Effector memory CD8-positive, alpha-beta T cell (primary cell): Measurements from ENCODE around the gene REV3L.
"Not testable (repeated sequence)": the region's sequence is repeated elsewhere in the genome, so short reads cannot be mapped to it uniquely, and the experiment has no call there.

Experiments used
- ATAC-seq: fragments of 150-1000 bp; cut with Tn5 transposase; replicated peaks from 2 replicates; pipeline ENCODE4 v1.10.0; 2021; ENCODE audit warnings: mild to moderate bottlenecking, moderate library complexity
- DNase-seq, 3 experiments: peaks; one replicate each; pipeline ENCODE4 v3.0.0; 2021
- H3K27ac Mint-ChIP-seq, 2 donors: one replicate each; pipeline ENCODE4 v1.8.0; 2022; ENCODE audit warnings: mild to moderate bottlenecking in 2 of 2, mixed read lengths in 2 of 2, moderate library complexity in 2 of 2
- H3K27me3 Mint-ChIP-seq, 2 donors: one replicate each; pipeline ENCODE4 v1.8.0; 2022; ENCODE audit warnings: mixed read lengths in 2 of 2
- H3K36me3 Mint-ChIP-seq: one replicate; pipeline ENCODE4 v1.8.0; 2022; ENCODE audit warnings: mild to moderate bottlenecking, moderate library complexity, mixed read lengths; ENCODE audit not compliant: insufficient read depth
- H3K4me1 Mint-ChIP-seq, 2 donors: one replicate each; pipeline ENCODE4 v1.8.0; 2022; ENCODE audit warnings: low read depth in 2 of 2, mixed read lengths in 2 of 2
- H3K4me3 Mint-ChIP-seq, 2 donors: one replicate each; pipeline ENCODE4 v1.8.0; 2022; ENCODE audit warnings: mild to moderate bottlenecking in 2 of 2, mixed read lengths in 2 of 2, moderate library complexity in 2 of 2
- H3K9me3 Mint-ChIP-seq, 2 donors: one replicate each; pipeline ENCODE4 v1.8.0; 2022; ENCODE audit warnings: mixed read lengths in 2 of 2

REV3L gene

GRCh38 chr6:111484633-111484930 lies 1.6 kb upstream of the REV3L start:
- no peak for DNase-seq
- peak overlapping the region; percentile 96 to 98 for H3K27ac Mint-ChIP-seq
- H3K4me3 Mint-ChIP-seq: peak overlapping the region; percentile 90 to 97
- no peaks in the 10 kb centered on the region for H3K9me3 Mint-ChIP-seq
- ATAC-seq: no peak
- no peaks in the 10 kb centered on the region for H3K27me3 Mint-ChIP-seq
- peaks cover 36 to 46% of the 10 kb centered on the region in 2 donors for H3K4me1 Mint-ChIP-seq
- H3K36me3 Mint-ChIP-seq: peaks cover 29% of the 10 kb centered on the region

DNA sequence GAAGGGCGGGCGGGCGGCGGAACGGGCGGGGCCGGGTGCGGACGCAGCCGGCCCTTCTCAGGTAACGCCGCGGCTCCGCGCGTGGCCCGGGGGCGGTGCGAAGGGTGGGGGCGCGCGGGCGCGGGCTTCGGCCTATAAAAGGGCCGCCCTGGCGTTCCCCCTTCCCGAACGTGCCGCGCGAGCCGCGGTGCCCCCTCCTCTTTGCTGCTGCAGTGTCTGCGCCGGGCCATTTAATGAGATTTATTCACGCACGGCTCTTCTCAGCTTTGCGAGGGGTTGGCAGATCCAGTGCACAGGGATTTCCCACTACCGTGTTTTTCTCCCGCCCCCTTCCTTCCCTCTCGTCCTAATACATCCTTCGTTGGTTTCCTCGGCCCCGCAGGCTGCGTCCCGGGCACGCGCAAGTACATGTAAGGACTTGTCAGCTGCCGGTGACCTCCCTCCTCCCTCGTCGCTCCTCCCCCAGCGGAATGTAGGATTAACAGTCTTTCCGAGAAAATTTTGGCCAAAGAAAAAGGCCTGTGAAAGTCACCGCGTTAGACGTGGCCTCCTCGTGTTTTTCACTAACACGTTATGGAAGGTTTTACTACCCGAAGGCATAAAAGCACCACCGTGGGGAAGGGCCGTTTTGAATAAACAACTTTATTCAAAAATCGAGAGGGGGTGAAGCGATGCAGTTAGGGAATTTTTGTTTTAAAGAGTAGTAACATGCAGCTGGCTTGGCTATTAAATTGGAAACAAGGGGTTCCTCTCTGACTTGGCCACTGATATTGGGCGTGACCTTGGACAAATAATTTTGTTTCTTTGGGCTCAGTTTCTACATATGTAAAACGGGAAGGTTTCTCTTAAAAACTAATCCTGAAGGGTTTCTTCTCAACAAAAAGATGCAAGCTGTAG lies 966 bp upstream of the REV3L start:
- Mint-ChIP-seq H3K36me3 (peaks cover 32% of the 10 kb centered on the region), H3K4me3 (peak overlapping the region; percentile 90 to 97), H3K9me3 (no peaks in the 10 kb centered on the region), H3K4me1 (peaks cover 38 to 48% of the 10 kb centered on the region in 2 donors), H3K27me3 (no peaks in the 10 kb centered on the region), H3K27ac (peak overlapping the region; percentile 96 to 98)
- DNase-seq: peak in 1 of 3 experiments; percentile 80
- no peak for ATAC-seq

- Mint-ChIP-seq H3K36me3 (peaks cover 29% of the 10 kb centered on the region), H3K4me3 (peak overlapping the region; percentile 90 to 97), H3K4me1 (peaks cover 32 to 51% of the 10 kb centered on the region in 2 donors), H3K27me3 (no peaks in the 10 kb centered on the region), H3K9me3 (no peaks in the 10 kb centered on the region), H3K27ac (peak overlapping the region; percentile 96 to 98)
- DNase-seq (peak; percentile 24 to 32 (median 31)), ATAC-seq (peak; percentile 21)
Measured at GRCh38 chr6:111482188-111482958, 645 bp downstream of the REV3L start.

GRCh38 chr6:111481836-111482187 lies 1.2 kb downstream of the REV3L start:
- peak overlapping the region; percentile 90 to 97 for H3K4me3 Mint-ChIP-seq
- H3K9me3 Mint-ChIP-seq: no peaks in the 10 kb centered on the region
- H3K27ac Mint-ChIP-seq: peak overlapping the region; percentile 96 to 98
- ATAC-seq (no peak), DNase-seq (no peak)
- no peaks in the 10 kb centered on the region for H3K27me3 Mint-ChIP-seq
- peaks cover 29% of the 10 kb centered on the region for H3K36me3 Mint-ChIP-seq
- H3K4me1 Mint-ChIP-seq: peaks cover 31 to 51% of the 10 kb centered on the region in 2 donors

DNA sequence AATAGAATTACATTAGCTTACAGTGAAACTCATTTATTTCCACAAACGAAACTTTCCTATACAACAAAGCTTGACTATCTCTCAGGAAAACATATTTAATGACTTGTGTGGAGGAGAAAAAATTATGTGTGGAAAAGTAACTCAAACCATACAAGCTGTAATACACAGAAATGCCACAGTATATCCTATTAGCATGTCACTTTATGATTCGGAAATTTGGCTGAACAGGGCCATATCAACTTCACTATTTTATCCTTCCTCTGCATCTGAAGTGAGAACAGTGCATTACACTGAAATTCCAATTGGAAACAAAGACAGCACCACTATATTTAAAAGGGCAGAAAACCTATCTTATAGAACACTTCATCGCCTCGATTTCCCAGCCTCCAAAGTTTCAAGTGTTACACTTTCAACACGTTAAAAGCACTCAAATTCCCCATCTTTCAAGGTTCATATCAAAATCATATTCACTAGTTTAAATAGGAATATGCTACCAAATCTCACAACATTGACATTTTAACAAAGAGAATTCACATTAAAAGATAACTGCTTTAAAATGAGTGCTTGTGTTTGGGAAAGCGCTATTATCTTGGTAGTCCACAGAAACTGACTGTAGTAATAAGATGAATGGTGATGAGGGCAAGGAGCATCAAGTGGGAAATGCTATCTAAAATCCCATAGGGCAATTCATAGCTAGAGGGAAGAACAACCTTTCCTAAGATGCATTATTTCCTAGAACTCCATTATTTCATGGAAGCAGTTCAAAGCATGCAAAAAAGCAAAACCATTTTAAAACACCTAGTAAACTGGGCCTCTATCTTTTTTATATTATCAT lies 1.8 kb downstream of the REV3L start:
- peak overlapping the region; percentile 96 to 98 for H3K27ac Mint-ChIP-seq
- ATAC-seq (no peak), DNase-seq (no peak)
- H3K27me3 Mint-ChIP-seq: no peaks in the 10 kb centered on the region
- H3K4me3 Mint-ChIP-seq: peak overlapping the region; percentile 90 to 97
- no peaks in the 10 kb centered on the region for H3K9me3 Mint-ChIP-seq
- H3K4me1 Mint-ChIP-seq: peaks cover 27 to 45% of the 10 kb centered on the region in 2 donors
- H3K36me3 Mint-ChIP-seq: peaks cover 29% of the 10 kb centered on the region

GRCh38 chr6:111478749-111479148 lies 4.3 kb downstream of the REV3L start:
- Mint-ChIP-seq H3K4me1 (peaks cover 22 to 39% of the 10 kb centered on the region in 2 donors), H3K27ac (peak overlapping the region; percentile 12 to 38), H3K4me3 (no peak overlapping the region), H3K9me3 (no peaks in the 10 kb centered on the region), H3K27me3 (no peaks in the 10 kb centered on the region), H3K36me3 (peaks cover 27% of the 10 kb centered on the region)
- ATAC-seq: no peak
- no peak for DNase-seq

DNA sequence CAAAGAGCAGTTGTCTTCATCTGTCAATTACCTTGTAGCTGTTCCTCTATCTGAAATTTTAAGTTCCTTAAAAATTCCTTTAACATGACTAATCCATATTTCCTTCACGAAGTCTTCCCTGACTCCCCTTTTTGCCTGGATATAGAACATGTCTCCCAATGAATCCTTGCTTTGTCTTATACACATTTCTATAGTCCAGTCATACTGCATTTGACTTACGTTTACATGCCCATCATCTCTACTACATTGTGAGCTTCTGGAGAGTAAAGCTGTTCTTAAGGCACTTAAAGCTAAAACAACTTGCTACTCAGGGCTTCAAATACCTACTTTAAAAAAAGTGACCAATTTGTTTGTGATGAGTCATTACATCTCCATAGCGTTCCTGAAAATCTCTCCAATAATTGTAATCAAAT lies 4.9 kb downstream of the REV3L start:
- H3K4me3 Mint-ChIP-seq: no peak overlapping the region
- no peak overlapping the region for H3K27ac Mint-ChIP-seq
- no peaks in the 10 kb centered on the region for H3K27me3 Mint-ChIP-seq
- no peaks in the 10 kb centered on the region for H3K9me3 Mint-ChIP-seq
- no peak for DNase-seq
- ATAC-seq: no peak
- H3K36me3 Mint-ChIP-seq: peaks cover 21% of the 10 kb centered on the region
- peaks cover 22 to 39% of the 10 kb centered on the region in 2 donors for H3K4me1 Mint-ChIP-seq

DNA sequence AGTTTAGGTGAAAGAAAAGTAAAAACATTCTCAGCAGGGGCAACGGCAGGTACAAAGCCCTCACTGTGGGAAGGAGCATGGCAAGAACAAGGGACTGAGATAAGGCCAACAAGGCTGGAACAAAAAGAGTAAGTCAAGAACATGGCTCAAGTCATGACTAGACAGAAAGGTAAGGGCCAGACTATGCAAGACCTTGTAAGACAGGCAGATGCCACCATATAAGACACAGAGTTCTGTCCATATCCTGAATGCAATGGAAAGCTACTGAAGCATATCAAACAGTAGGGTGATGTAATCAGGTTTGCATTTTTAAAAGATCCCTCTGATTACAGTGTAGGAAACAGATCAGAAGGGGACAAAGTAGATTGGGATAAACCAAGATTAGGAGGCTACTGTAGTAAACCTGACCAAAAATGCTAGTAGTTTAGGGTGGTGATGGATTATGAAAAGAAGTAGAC lies 5.5 kb downstream of the REV3L start:
- DNase-seq (no peak), ATAC-seq (no peak)
- Mint-ChIP-seq H3K9me3 (no peaks in the 10 kb centered on the region), H3K4me1 (peaks cover 25 to 44% of the 10 kb centered on the region in 2 donors), H3K27ac (no peak overlapping the region), H3K4me3 (no peak overlapping the region), H3K36me3 (peaks cover 18% of the 10 kb centered on the region), H3K27me3 (no peaks in the 10 kb centered on the region)

- not testable (repeated sequence) for H3K4me3 Mint-ChIP-seq, ATAC-seq, H3K36me3 Mint-ChIP-seq, DNase-seq, H3K27ac Mint-ChIP-seq, H3K27me3 Mint-ChIP-seq, H3K9me3 Mint-ChIP-seq
- H3K4me1 Mint-ChIP-seq: peaks cover 17 to 35% of the 10 kb centered on the region in 2 donors
Measured at GRCh38 chr6:111476061-111476460, 7.0 kb downstream of the REV3L start.

- H3K27me3 Mint-ChIP-seq: no peaks in the 10 kb centered on the region
- DNase-seq (no peak), ATAC-seq (no peak)
- H3K9me3 Mint-ChIP-seq: no peaks in the 10 kb centered on the region
- no peak overlapping the region for H3K27ac Mint-ChIP-seq
- peaks cover 15 to 32% of the 10 kb centered on the region in 2 donors for H3K4me1 Mint-ChIP-seq
- H3K4me3 Mint-ChIP-seq: no peak overlapping the region
- H3K36me3 Mint-ChIP-seq: peaks cover 6% of the 10 kb centered on the region
Measured at GRCh38 chr6:111474771-111475170, 8.2 kb downstream of the REV3L start.

DNA sequence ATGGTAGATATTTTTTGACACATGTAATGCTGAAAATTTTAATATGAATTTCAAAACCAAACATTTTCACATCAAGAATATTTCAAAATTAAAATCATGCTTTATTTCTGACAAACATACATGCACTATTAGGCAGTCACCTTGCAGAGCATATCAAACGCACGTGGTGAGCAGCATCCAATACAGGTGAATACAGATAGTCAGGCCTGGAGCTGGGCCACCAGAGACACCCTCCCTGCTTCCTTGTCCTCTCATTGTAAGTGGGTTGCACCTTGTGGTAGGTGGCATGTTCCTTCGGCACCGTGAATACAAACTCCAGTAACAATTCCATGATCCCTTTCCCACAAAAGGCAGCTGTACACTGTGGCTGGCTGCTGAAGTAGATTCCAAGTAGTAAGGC lies 8.9 kb downstream of the REV3L start:
- DNase-seq: no peak
- ATAC-seq: no peak
- Mint-ChIP-seq H3K27ac (no peak overlapping the region), H3K9me3 (no peaks in the 10 kb centered on the region), H3K4me1 (peaks cover 14 to 28% of the 10 kb centered on the region in 2 donors), H3K27me3 (no peaks in the 10 kb centered on the region), H3K36me3 (peaks cover 3% of the 10 kb centered on the region), H3K4me3 (no peak overlapping the region)

DNA sequence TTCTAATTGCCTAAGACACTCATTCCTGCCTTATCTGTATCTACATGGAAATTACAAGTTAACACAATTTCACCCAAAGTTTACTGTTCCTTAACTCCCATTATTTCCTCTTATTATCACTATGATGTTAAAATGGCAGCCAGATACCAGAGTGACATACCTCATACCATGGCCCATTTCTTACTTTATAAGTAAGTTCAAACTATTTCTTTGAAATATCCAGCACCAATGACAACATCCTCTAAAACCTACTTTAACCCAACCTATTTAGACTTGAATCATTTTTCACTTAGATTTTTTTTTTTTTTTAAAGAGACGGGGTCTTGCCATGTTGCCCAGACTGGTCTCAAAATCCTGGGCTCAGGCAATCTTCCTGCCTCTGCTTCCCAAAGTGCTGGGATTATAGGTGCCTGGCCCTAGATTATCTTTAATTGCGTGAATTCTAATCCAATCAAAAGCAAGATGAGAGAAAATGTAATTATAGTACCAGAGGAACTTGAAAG lies 10.0 kb downstream of the REV3L start:
- Mint-ChIP-seq H3K27me3 (no peaks in the 10 kb centered on the region), H3K4me1 (peaks cover 12 to 20% of the 10 kb centered on the region in 2 donors), H3K4me3 (no peak overlapping the region), H3K27ac (no peak overlapping the region), H3K9me3 (no peaks in the 10 kb centered on the region), H3K36me3 (peaks cover 11% of the 10 kb centered on the region)
- DNase-seq: no peak
- ATAC-seq: no peak

DNA sequence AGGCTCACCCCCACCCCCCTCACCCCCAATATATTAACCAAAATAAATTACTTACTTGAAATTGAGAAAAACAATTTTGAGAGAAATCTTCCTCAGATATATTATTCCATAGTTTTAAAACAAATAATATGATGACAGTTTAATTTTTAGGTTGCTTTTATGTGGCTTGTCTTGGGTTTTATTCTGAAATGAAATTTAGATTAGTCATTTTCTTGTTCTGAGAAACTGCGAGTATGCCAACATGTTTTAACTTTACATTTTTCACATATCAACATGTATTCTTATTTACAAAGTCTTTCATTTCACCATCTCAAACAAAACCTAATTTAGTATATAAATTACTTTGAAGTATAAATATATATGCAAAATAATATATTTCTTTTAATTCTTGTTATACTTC lies 11.1 kb downstream of the REV3L start:
- H3K36me3 Mint-ChIP-seq: peaks cover 17% of the 10 kb centered on the region
- H3K27ac Mint-ChIP-seq: no peak overlapping the region
- no peak for ATAC-seq
- no peak for DNase-seq
- H3K4me1 Mint-ChIP-seq: peaks cover 10 to 12% of the 10 kb centered on the region in 2 donors
- H3K4me3 Mint-ChIP-seq: no peak overlapping the region
- no peaks in the 10 kb centered on the region for H3K27me3 Mint-ChIP-seq
- H3K9me3 Mint-ChIP-seq: no peaks in the 10 kb centered on the region
